Cardiac muscle cell (in vitro differentiated cells and primary cell): ENCODE results near the gene CACNA2D3. TPM values are rescaled to one million over a fixed set of nuclear protein-coding genes. Genes with fewer than 3 reads are reported as not detected.

Experiments
- DNase-seq, 2 donors: peaks; one replicate each; pipeline versions ENCODE4 v3.0.0 to v3.0.0-alpha.2; 2010 to 2017; ENCODE audit warnings: low read depth in 1 of 2, low spot score in 1 of 2
- H3K27ac ChIP-seq: fragments of 200-600 bp; sonication (generic); 2 replicates; pipeline ENCODE4 v1.5.1; 2016
- H3K27me3 ChIP-seq: fragments of 200-600 bp; sonication (generic); 2 replicates; pipeline ENCODE4 v1.6.0; 2016; ENCODE audit warnings: control low read depth
- H3K36me3 ChIP-seq: fragments of 200-600 bp; sonication (generic); 2 replicates; pipeline ENCODE4 v1.5.1; 2016; ENCODE audit warnings: control low read depth
- H3K4me1 ChIP-seq: fragments of 200-600 bp; sonication (generic); 2 replicates; pipeline ENCODE4 v1.8.1; 2017; ENCODE audit warnings: low read depth, mild to moderate bottlenecking, mixed run types
- H3K4me3 ChIP-seq: fragments of 200-600 bp; sonication (generic); 2 replicates; pipeline ENCODE4 v1.5.1; 2016; ENCODE audit warnings: mild to moderate bottlenecking
- H3K9me3 ChIP-seq: fragments of 200-600 bp; sonication (generic); 2 replicates; pipeline ENCODE4 v1.5.1; 2017; ENCODE audit warnings: low read depth, mild to moderate bottlenecking, control low read depth
- polyA plus RNA-seq: library from polyadenylated mRNA; unstranded; fragments of >200 nt; fragmentation: Nextera tagmentation; extraction: Ambion mirVana; gene quantifications from 2 replicates; pipeline ENCODE4 v1.2.1, GENCODE V29; 2016
- total RNA-seq: library from RNA; depleted of rRNA; stranded (reverse); fragments of >200 nt; gene quantifications from 2 replicates; pipeline ENCODE4 v1.2.3, GENCODE V29; 2016
- TF ChIP-seq, protein P1 (sequence below): IDR thresholded peaks from 2 replicates; pipeline ENCODE4 v1.5.1; 2012; ENCODE audit warnings: low read depth, mild to moderate bottlenecking, low read length

Gene CACNA2D3
- total and polyA plus RNA-seq, 2 experiments from 2014 or later, result 0.45 to 0.59 TPM

GRCh38 chr3:54514416-54514815 lies 392.1 kb downstream of the CACNA2D3 start:
- Histone ChIP-seq H3K27ac (no peak overlapping the region), H3K4me1 (no peaks in the 10 kb centered on the region), H3K36me3 (no peaks in the 10 kb centered on the region), H3K27me3 (no peaks in the 10 kb centered on the region), H3K4me3 (no peak overlapping the region), H3K9me3 (no peaks in the 10 kb centered on the region)
- DNase-seq, result no peak
- TF ChIP-seq, protein P1, sequence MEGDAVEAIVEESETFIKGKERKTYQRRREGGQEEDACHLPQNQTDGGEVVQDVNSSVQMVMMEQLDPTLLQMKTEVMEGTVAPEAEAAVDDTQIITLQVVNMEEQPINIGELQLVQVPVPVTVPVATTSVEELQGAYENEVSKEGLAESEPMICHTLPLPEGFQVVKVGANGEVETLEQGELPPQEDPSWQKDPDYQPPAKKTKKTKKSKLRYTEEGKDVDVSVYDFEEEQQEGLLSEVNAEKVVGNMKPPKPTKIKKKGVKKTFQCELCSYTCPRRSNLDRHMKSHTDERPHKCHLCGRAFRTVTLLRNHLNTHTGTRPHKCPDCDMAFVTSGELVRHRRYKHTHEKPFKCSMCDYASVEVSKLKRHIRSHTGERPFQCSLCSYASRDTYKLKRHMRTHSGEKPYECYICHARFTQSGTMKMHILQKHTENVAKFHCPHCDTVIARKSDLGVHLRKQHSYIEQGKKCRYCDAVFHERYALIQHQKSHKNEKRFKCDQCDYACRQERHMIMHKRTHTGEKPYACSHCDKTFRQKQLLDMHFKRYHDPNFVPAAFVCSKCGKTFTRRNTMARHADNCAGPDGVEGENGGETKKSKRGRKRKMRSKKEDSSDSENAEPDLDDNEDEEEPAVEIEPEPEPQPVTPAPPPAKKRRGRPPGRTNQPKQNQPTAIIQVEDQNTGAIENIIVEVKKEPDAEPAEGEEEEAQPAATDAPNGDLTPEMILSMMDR, result no peak

DNA sequence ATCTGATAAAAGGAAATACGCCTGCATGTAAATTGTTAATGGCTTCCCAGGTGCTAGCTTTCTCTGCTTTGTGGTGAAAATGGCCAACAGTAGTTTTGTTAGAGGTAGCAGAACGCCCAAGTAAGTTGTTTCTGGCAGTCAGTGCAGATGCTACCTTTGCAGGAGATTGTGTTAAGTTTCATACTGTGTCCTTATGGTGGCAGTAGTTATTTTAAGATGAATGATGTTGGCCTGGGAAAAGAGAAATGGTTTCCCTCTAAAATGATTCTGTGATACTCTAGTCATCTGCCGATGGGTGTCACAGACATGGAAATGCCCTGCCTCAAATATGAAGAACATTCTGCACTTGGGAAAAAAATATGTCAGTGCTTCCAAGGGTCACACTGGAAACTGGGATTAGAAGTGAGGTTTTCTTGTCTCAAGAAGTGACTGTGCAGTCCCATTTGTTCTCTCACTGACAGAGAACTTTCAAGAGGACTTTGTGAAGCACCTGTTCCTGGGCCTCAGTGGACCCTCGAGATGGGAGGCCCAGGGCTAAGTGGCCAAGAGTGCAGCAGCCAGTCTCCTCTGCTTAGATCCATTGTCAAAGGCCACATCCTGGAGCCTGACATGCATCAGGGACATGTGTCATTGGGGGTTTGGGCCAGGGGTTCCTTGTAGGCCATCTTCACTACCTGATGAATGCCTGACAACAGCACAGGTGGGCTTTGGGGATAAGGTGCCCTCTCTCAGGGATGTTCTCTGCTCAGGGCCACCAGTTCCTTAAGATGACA lies 393.3 kb downstream of the CACNA2D3 start:
- H3K4me3 ChIP-seq, result no peak overlapping the region
- TF ChIP-seq, protein P1, result no peak
- no peaks in the 10 kb centered on the region for H3K4me1 ChIP-seq
- no peaks in the 10 kb centered on the region for H3K9me3 ChIP-seq
- H3K27me3 ChIP-seq, result no peaks in the 10 kb centered on the region
- no peaks in the 10 kb centered on the region for H3K36me3 ChIP-seq
- H3K27ac ChIP-seq, result no peak overlapping the region
- DNase-seq, result no peak

- no peak for DNase-seq
- TF ChIP-seq, protein P1, result no peak
- no peak overlapping the region for H3K4me3 ChIP-seq
Observed at GRCh38 chr3:54517424-54517823, 395.1 kb downstream of the CACNA2D3 start.

GRCh38 chr3:54518011-54518675 lies 395.8 kb downstream of the CACNA2D3 start:
- no peak for DNase-seq
- Histone ChIP-seq H3K36me3 (no peaks in the 10 kb centered on the region), H3K27me3 (no peaks in the 10 kb centered on the region), H3K4me3 (no peak overlapping the region), H3K4me1 (no peaks in the 10 kb centered on the region), H3K27ac (no peak overlapping the region), H3K9me3 (no peaks in the 10 kb centered on the region)
- TF ChIP-seq, protein P1, result no peak

More at GRCh38 chr3:54517424-54517823, 395.1 kb downstream of the CACNA2D3 start:
- Histone ChIP-seq H3K4me1 (no peaks in the 10 kb centered on the region), H3K27me3 (no peaks in the 10 kb centered on the region), H3K27ac (no peak overlapping the region), H3K36me3 (no peaks in the 10 kb centered on the region), H3K9me3 (no peaks in the 10 kb centered on the region)

DNA sequence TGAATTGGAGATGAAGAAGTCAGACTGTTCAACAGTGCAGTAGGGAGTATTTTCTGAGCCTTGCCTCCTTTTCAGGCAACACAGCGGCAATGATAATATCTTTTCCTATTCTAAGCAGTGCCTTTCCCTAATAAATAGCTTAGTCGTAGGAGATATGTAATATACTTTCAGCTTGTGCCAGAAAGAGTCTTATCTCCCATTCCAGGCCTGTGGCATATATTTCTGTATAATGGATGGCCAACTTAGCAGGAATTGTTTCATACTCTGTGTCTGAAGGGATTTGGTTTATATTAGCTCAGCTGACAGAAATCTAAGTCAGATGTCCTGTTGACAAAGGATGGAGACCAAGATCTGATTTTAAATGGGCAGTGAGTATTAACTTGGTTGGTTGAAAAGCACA lies 397.1 kb downstream of the CACNA2D3 start:
- Histone ChIP-seq H3K27ac (no peak overlapping the region), H3K4me3 (no peak overlapping the region), H3K4me1 (no peaks in the 10 kb centered on the region), H3K27me3 (no peaks in the 10 kb centered on the region), H3K9me3 (no peaks in the 10 kb centered on the region), H3K36me3 (no peaks in the 10 kb centered on the region)
- TF ChIP-seq, protein P1, result no peak
- no peak for DNase-seq
